ENCODE data around the gene ARID4B. TPM values are rescaled to one million over a fixed set of nuclear protein-coding genes. Genes with fewer than 3 reads are reported as not detected.

Gene ARID4B
- total RNA-seq, 1 experiment from 2014 or later, result 28.3 TPM

DNA sequence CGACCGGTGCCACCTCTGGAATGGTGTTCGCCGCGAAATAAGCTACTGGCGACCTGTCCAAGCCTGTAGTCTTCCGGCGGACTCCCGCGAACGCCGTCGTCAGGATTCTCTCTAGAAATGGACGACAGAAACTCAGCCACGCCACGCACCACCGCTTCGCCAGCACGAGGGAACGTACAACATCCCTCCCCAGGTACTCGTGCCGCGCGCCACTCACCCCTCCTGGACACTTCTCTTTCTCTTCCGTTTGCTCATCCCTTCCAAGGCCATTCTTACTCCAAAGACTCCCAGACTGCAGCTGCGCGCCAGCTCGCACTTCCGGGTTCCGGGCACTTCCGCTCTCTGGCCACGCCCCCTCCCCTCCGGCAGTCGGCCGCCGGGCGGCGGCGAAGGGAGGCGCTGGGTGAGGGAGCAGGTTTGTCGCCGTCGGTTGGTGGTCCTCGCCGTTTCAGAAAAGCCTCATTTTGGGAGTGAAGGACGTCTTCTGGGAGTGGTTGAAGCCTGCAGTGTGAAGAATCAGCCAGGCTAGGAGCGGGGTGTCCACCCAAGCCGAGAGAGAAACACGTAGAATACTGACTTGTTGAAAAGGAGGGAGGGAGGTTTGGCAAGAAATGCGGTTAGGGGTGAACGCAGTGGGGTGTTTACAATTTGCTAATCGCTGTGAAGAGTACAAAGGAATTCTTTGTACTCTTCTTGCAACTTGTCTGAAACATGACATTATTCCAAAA, 166.9 kb downstream of the ARID4B start, which contains the start of gene RBM34 (continued):
- TF ChIP-seq, protein P1, sequence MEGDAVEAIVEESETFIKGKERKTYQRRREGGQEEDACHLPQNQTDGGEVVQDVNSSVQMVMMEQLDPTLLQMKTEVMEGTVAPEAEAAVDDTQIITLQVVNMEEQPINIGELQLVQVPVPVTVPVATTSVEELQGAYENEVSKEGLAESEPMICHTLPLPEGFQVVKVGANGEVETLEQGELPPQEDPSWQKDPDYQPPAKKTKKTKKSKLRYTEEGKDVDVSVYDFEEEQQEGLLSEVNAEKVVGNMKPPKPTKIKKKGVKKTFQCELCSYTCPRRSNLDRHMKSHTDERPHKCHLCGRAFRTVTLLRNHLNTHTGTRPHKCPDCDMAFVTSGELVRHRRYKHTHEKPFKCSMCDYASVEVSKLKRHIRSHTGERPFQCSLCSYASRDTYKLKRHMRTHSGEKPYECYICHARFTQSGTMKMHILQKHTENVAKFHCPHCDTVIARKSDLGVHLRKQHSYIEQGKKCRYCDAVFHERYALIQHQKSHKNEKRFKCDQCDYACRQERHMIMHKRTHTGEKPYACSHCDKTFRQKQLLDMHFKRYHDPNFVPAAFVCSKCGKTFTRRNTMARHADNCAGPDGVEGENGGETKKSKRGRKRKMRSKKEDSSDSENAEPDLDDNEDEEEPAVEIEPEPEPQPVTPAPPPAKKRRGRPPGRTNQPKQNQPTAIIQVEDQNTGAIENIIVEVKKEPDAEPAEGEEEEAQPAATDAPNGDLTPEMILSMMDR (IDR thresholded peaks at IDR 0.05 in 2 of 3, conservative IDR thresholded peaks at IDR 0.05 in 1 of 3; ENCODE audit: borderline replicate concordance in 1 of 3, insufficient read depth in 1 of 3, low read depth in 2 of 3, low read length in 2 of 3), result 0 out of 6 replicates have a peak, but pooled peaks of 1 of the 3 experiments have one; percentile 14
- TF ChIP-seq, protein P2, sequence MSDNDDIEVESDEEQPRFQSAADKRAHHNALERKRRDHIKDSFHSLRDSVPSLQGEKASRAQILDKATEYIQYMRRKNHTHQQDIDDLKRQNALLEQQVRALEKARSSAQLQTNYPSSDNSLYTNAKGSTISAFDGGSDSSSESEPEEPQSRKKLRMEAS (IDR thresholded peaks at IDR 0.05), result peak; percentile 69; the same call in 1 of the 2 replicates
- no peak for TF ChIP-seq TCF7L2 (IDR thresholded peaks at IDR 0.05; ENCODE audit: borderline replicate concordance, extremely low read depth, insufficient read depth, insufficient read length)
- TF ChIP-seq ZNF274 (IDR thresholded peaks at IDR 0.05; ENCODE audit: low read depth, low read length), result no peak
- no peak for TF ChIP-seq FOSL1 (IDR thresholded peaks at IDR 0.05; ENCODE audit: low read depth)
- peak; percentile 92 for TF ChIP-seq SIN3A (IDR thresholded peaks at IDR 0.05; ENCODE audit: low read depth)

DNA sequence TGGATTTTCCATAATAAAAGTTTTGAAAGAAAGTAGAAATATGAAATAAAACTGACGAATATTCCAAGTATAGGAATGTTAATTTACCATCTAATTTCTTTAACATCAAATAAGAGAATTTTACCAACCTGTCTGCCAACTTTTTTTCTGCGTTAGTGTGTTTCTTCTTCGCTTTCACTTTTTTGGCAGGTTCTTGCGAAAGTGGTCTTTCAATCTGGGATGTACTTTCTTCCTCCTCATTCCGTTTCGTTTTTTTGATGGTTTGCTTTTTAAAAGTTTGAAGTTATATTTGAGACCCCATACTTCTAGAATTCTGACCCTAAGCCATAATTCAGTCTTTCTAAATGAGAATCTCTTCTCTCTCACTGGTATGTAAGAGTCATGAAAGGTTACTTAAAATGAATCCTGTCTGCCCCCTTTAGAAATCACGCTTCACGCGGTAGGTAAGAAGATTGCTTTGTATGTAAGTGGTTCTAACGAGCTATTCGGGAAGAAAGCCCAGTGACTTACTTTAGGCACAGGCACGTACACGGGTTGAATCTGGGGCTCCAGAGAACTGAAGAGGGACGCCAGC, 167.5 kb downstream of the ARID4B start:
- Histone ChIP-seq H3K27ac (ENCODE audit: low read depth, low read length) (peak overlapping the region; percentile 64), H3K27me3 (ENCODE audit: insufficient read depth, low read length) (no peaks in the 10 kb centered on the region), H3K36me3 (ENCODE audit: control insufficient read depth in 1 of 2, insufficient read depth in 2 of 2, low read length in 2 of 2) (peaks cover 8 to 22% of the 10 kb centered on the region in 2 experiments; a peak in 3 of 4 replicates), H4K20me1 (ENCODE audit: insufficient read depth) (no peaks in the 10 kb centered on the region), H3K4me2 (ENCODE audit: low read length) (peak overlapping the region; percentile 86), H3K9me2 (ENCODE audit: insufficient read depth) (no peaks in the 10 kb centered on the region), H3K4me3 (replicated peaks in 1 of 2; ENCODE audit: low read depth in 1 of 2, low read length in 2 of 2) (peak overlapping the region; percentile 73 to 80), H3K9ac (ENCODE audit: low read length) (peak overlapping the region; percentile 78), H3K9me3 (ENCODE audit: control insufficient read depth in 1 of 2, insufficient read depth in 1 of 2, low read depth in 1 of 2, low read length in 2 of 2) (no peaks in the 10 kb centered on the region), H3K4me1 (ENCODE audit: control insufficient read depth in 1 of 2, insufficient read depth in 2 of 2, low read length in 2 of 2) (peaks cover 0 to 17% of the 10 kb centered on the region in 2 experiments; a peak in 2 of 4 replicates), H2AFZ (ENCODE audit: low read depth, low read length, poor library complexity, severe bottlenecking) (no peak overlapping the region), H3K79me2 (ENCODE audit: insufficient read depth, low read length) (peaks cover 41% of the 10 kb centered on the region)
- ChIA-PET POLR2A (interaction anchor here (0.8 kb wide), 1 partner anchor 25 kb away, joined by 3 read pairs; no protein-coding TSS in a partner anchor), CTCF (interaction anchor here (0.6 kb wide), 1 partner anchor 257 kb away, joined by 3 read pairs; no protein-coding TSS in a partner anchor), RAD21 (ENCODE audit: low non-redundant PET in 1 of 2, low total read pairs in 2 of 2, uncharacterized antibody in 2 of 2, unreplicated experiment in 2 of 2) (no interaction called here)
- TF ChIP-seq CEBPB (IDR thresholded peaks at IDR 0.05; ENCODE audit: low read depth), result no peak
- no peak for TF ChIP-seq POLR2AphosphoS5 (IDR thresholded peaks at IDR 0.05; ENCODE audit: low read depth, low read length)
- TF ChIP-seq JUND (IDR thresholded peaks at IDR 0.05), result no peak
- TF ChIP-seq CBX3 (IDR thresholded peaks at IDR 0.05; ENCODE audit: low read depth), result no peak
- TF ChIP-seq ZFX (IDR thresholded peaks at IDR 0.05), result no peak
- TF ChIP-seq EZH2 (IDR thresholded peaks at IDR 0.05), result no peak
- TF ChIP-seq, protein P3, sequence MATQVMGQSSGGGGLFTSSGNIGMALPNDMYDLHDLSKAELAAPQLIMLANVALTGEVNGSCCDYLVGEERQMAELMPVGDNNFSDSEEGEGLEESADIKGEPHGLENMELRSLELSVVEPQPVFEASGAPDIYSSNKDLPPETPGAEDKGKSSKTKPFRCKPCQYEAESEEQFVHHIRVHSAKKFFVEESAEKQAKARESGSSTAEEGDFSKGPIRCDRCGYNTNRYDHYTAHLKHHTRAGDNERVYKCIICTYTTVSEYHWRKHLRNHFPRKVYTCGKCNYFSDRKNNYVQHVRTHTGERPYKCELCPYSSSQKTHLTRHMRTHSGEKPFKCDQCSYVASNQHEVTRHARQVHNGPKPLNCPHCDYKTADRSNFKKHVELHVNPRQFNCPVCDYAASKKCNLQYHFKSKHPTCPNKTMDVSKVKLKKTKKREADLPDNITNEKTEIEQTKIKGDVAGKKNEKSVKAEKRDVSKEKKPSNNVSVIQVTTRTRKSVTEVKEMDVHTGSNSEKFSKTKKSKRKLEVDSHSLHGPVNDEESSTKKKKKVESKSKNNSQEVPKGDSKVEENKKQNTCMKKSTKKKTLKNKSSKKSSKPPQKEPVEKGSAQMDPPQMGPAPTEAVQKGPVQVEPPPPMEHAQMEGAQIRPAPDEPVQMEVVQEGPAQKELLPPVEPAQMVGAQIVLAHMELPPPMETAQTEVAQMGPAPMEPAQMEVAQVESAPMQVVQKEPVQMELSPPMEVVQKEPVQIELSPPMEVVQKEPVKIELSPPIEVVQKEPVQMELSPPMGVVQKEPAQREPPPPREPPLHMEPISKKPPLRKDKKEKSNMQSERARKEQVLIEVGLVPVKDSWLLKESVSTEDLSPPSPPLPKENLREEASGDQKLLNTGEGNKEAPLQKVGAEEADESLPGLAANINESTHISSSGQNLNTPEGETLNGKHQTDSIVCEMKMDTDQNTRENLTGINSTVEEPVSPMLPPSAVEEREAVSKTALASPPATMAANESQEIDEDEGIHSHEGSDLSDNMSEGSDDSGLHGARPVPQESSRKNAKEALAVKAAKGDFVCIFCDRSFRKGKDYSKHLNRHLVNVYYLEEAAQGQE (IDR thresholded peaks at IDR 0.05; ENCODE audit: low read depth), result no peak
- TF ChIP-seq SP1 (IDR thresholded peaks at IDR 0.05; ENCODE audit: low read depth), result no peak
- no peak for TF ChIP-seq ZNF274 (IDR thresholded peaks at IDR 0.05; ENCODE audit: low read depth, low read length)
- TF ChIP-seq YY1 (IDR thresholded peaks at IDR 0.05; ENCODE audit: extremely low read depth, insufficient replicate concordance, low read depth, low read length), result no peak
- peak; percentile 37 for DNase-seq (ENCODE audit: low read depth, low spot score)
- ATAC-seq, result peak; percentile 55
- intact Hi-C loops (cut with micrococcal nuclease), result loop anchor here (10.0 kb wide), 1 partner anchor 254 kb away; no protein-coding TSS in a partner anchor
- TSS peak; percentile 80 for BruUV-seq (replicated peaks)
